NT2/D1 (cell line): ENCODE results near the gene DNAJC2.

Experiments used
- DNase-seq: peaks from one replicate; pipeline ENCODE4 v3.0.0-alpha.2; 2011; ENCODE audit warnings: low read depth, low spot score
- H3K27me3 ChIP-seq: 2 replicates; pipeline ENCODE4 v1.6.0; 2011; ENCODE audit warnings: mild to moderate bottlenecking; ENCODE audit not compliant: insufficient read length, insufficient read depth
- H3K36me3 ChIP-seq: 2 replicates; pipeline ENCODE4 v1.6.1; 2011; ENCODE audit warnings: mild to moderate bottlenecking, low read length, mixed read lengths; ENCODE audit not compliant: insufficient read depth, insufficient read length
- H3K4me1 ChIP-seq: 2 replicates; pipeline ENCODE4 v1.5.1; 2011; ENCODE audit not compliant: insufficient read depth, insufficient read length
- H3K4me3 ChIP-seq: 2 replicates; pipeline ENCODE4 v1.5.1; 2011; ENCODE audit warnings: low read depth; ENCODE audit not compliant: insufficient read length
- H3K9ac ChIP-seq: 2 replicates; pipeline ENCODE4 v1.6.0; 2011; ENCODE audit warnings: low read depth; ENCODE audit not compliant: insufficient read length
- H3K9me3 ChIP-seq: 2 replicates; pipeline ENCODE4 v1.5.1; 2011; ENCODE audit warnings: mild to moderate bottlenecking, low read length; ENCODE audit not compliant: insufficient read depth
- SUZ12 ChIP-seq: IDR thresholded peaks from 2 replicates; pipeline ENCODE4 v1.6.1; 2011; ENCODE audit not compliant: insufficient read length, insufficient read depth; ENCODE audit errors: extremely low read depth
- YY1 ChIP-seq: IDR thresholded peaks from 2 replicates; pipeline ENCODE4 v1.6.1; 2011; ENCODE audit not compliant: insufficient read length, insufficient read depth
- ZNF274 ChIP-seq: IDR thresholded peaks from 2 replicates; pipeline ENCODE4 v1.6.1; 2011; ENCODE audit warnings: mild to moderate bottlenecking, low read depth, low read length

Gene DNAJC2

GRCh38 chr7:103344453-103345149, at the start of gene DNAJC2:
TSS of gene DNAJC2 (minus strand) at chr7:103344767. CDS start at chr7:103344622, 145 bp downstream.
- DNase-seq, result peak; percentile 81
- Histone ChIP-seq H3K4me3 (peak within 1 kb of the TSS; percentile 87), H3K9me3 (no peaks in the 10 kb centered on the region), H3K4me1 (no peaks in the 10 kb centered on the region), H3K27me3 (no peaks in the 10 kb centered on the region), H3K36me3 (peaks cover 26% of the 10 kb centered on the region), H3K9ac (peak within 1 kb of the TSS; percentile 97)
- TF ChIP-seq YY1 (peak; percentile 46), SUZ12 (no peak), ZNF274 (no peak)

GRCh38 chr7:103391976-103392375, 47.4 kb upstream of the DNAJC2 start:
- no peaks in the 10 kb centered on the region for H3K36me3 ChIP-seq
- H3K9me3 ChIP-seq, result no peaks in the 10 kb centered on the region
- H3K27me3 ChIP-seq, result no peaks in the 10 kb centered on the region
- TF ChIP-seq YY1 (no peak), ZNF274 (no peak), SUZ12 (no peak)
- no peak overlapping the region for H3K4me3 ChIP-seq
- no peaks in the 10 kb centered on the region for H3K4me1 ChIP-seq
- no peak for DNase-seq
- H3K9ac ChIP-seq, result no peak overlapping the region

GRCh38 chr7:103391150-103391549, 46.6 kb upstream of the DNAJC2 start:
- H3K9me3 ChIP-seq, result no peaks in the 10 kb centered on the region
- H3K27me3 ChIP-seq, result no peaks in the 10 kb centered on the region
- no peaks in the 10 kb centered on the region for H3K36me3 ChIP-seq
- H3K4me1 ChIP-seq, result no peaks in the 10 kb centered on the region
- TF ChIP-seq ZNF274 (no peak), SUZ12 (no peak), YY1 (no peak)
- no peak overlapping the region for H3K4me3 ChIP-seq
- H3K9ac ChIP-seq, result no peak overlapping the region
- DNase-seq, result no peak

- no peak overlapping the region for H3K9ac ChIP-seq
- TF ChIP-seq ZNF274 (no peak), YY1 (no peak), SUZ12 (no peak)
- no peak for DNase-seq
Observed at GRCh38 chr7:103389263-103389662, 44.7 kb upstream of the DNAJC2 start.

GRCh38 chr7:103388469-103389140, 44.0 kb upstream of the DNAJC2 start:
- Histone ChIP-seq H3K36me3 (no peaks in the 10 kb centered on the region), H3K4me1 (no peaks in the 10 kb centered on the region), H3K9ac (no peak overlapping the region), H3K9me3 (no peaks in the 10 kb centered on the region), H3K27me3 (no peaks in the 10 kb centered on the region), H3K4me3 (no peak overlapping the region)
- no peak for DNase-seq
- no peak for TF ChIP-seq YY1
- TF ChIP-seq SUZ12, result no peak
- TF ChIP-seq ZNF274, result no peak

More at GRCh38 chr7:103389263-103389662, 44.7 kb upstream of the DNAJC2 start:
- Histone ChIP-seq H3K4me3 (no peak overlapping the region), H3K4me1 (no peaks in the 10 kb centered on the region), H3K27me3 (no peaks in the 10 kb centered on the region), H3K9me3 (no peaks in the 10 kb centered on the region), H3K36me3 (no peaks in the 10 kb centered on the region)

GRCh38 chr7:103387242-103387641, 42.7 kb upstream of the DNAJC2 start:
- TF ChIP-seq SUZ12, result no peak
- TF ChIP-seq YY1, result no peak
- no peak for TF ChIP-seq ZNF274
- Histone ChIP-seq H3K9me3 (no peaks in the 10 kb centered on the region), H3K4me1 (no peaks in the 10 kb centered on the region), H3K4me3 (no peak overlapping the region), H3K36me3 (no peaks in the 10 kb centered on the region), H3K27me3 (no peaks in the 10 kb centered on the region), H3K9ac (no peak overlapping the region)
- no peak for DNase-seq

GRCh38 chr7:103382032-103382402, 37.5 kb upstream of the DNAJC2 start:
- H3K4me1 ChIP-seq, result no peaks in the 10 kb centered on the region
- H3K9me3 ChIP-seq, result no peaks in the 10 kb centered on the region
- no peak for DNase-seq
- no peaks in the 10 kb centered on the region for H3K27me3 ChIP-seq
- TF ChIP-seq YY1, result no peak
- no peak for TF ChIP-seq SUZ12
- TF ChIP-seq ZNF274, result no peak
- no peak overlapping the region for H3K4me3 ChIP-seq
- no peak overlapping the region for H3K9ac ChIP-seq
- no peaks in the 10 kb centered on the region for H3K36me3 ChIP-seq
